NB4 (cell line): ENCODE results near the gene STIM2.

Source experiments
- DNase-seq: peaks from one replicate; pipeline ENCODE4 v3.0.0; 2010; ENCODE audit warnings: low read depth
- H3K4me3 ChIP-seq: one replicate; pipeline ENCODE4 v1.5.1; 2011; ENCODE audit warnings: mild to moderate bottlenecking, low read depth, low read length, moderate library complexity
- CTCF ChIP-seq: IDR thresholded peaks from one replicate; pipeline ENCODE4 v1.5.1; 2012; ENCODE audit warnings: low read depth, low read length
- MAX ChIP-seq: IDR thresholded peaks from 2 replicates; pipeline ENCODE4 v1.6.1; 2011; ENCODE audit warnings: low read depth, low read length
- MYC ChIP-seq: IDR thresholded peaks from 2 replicates; pipeline ENCODE4 v1.6.1; 2011; ENCODE audit warnings: low read depth, low read length
- POLR2A ChIP-seq: IDR thresholded peaks from 2 replicates; pipeline ENCODE4 v1.6.1; 2011; ENCODE audit warnings: mild to moderate bottlenecking; ENCODE audit not compliant: insufficient read length; ENCODE audit errors: extremely low read depth

STIM2 gene

DNA sequence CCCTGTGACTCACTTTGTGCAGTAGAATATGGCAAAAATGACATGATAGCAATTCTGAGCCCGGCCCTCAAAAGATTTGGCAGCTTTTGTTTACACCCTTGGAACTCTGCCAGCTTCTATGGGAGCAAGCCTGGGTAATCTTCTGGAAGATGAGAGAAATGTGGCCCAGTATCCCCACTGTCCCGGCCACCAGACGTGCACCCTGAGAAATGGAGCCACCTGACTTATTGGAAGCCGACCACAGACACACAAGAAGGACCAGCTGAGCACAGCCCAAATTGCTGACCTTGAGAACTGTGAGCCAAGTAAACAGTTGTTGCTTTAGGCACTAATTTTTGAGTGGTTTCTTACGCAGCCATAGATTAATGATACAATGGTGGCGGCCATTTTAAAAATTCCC lies 197.0 kb downstream of the STIM2 start:
- no peak for DNase-seq
- H3K4me3 ChIP-seq = no peak overlapping the region
- TF ChIP-seq POLR2A = no peak
- TF ChIP-seq CTCF = no peak
- TF ChIP-seq MYC = no peak
- TF ChIP-seq MAX = no peak

GRCh38 chr4:27058819-27059406 lies 198.3 kb downstream of the STIM2 start:
- TF ChIP-seq POLR2A (no peak), MAX (no peak), CTCF (no peak), MYC (no peak)

GRCh38 chr4:27059446-27059845 lies 198.8 kb downstream of the STIM2 start:
- no peak overlapping the region for H3K4me3 ChIP-seq
- no peak for DNase-seq
- TF ChIP-seq MYC (no peak), CTCF (no peak), MAX (no peak), POLR2A (no peak)

More at GRCh38 chr4:27058819-27059406, 198.3 kb downstream of the STIM2 start:
- no peak for DNase-seq
- H3K4me3 ChIP-seq = no peak overlapping the region

GRCh38 chr4:27062256-27062655 lies 201.6 kb downstream of the STIM2 start:
- TF ChIP-seq POLR2A = no peak
- H3K4me3 ChIP-seq = no peak overlapping the region
- DNase-seq = no peak

- H3K4me3 ChIP-seq = no peak overlapping the region
- TF ChIP-seq POLR2A (no peak), MYC (no peak), CTCF (no peak), MAX (no peak)
- DNase-seq = peak; percentile 74
These were observed 205.9 kb downstream of the STIM2 start for GRCh38 chr4:27066591-27066990.

GRCh38 chr4:27068151-27068867 lies 207.7 kb downstream of the STIM2 start:
- no peak for DNase-seq
- no peak for TF ChIP-seq MYC
- no peak for TF ChIP-seq POLR2A
- no peak for TF ChIP-seq CTCF
- no peak for TF ChIP-seq MAX
- no peak overlapping the region for H3K4me3 ChIP-seq
